Neural cell (in vitro differentiated cells): ENCODE data around the gene NATD1.

Source experiments
- CTCF ChIP-seq: fragments of 450-650 bp; IDR thresholded peaks from 2 replicates; pipeline ENCODE4 v1.5.1; 2014; ENCODE audit warnings: antibody characterized with exemption, mild to moderate bottlenecking, moderate library complexity; ENCODE audit not compliant: poor library complexity, severe bottlenecking
- EZH2 ChIP-seq: fragments of 200-600, 300-800 bp; shearing (Covaris generic), sonication (generic); IDR thresholded peaks from 2 replicates; pipeline ENCODE4 v1.6.1; 2014; ENCODE audit warnings: antibody characterized with exemption, low read length, borderline replicate concordance, mild to moderate bottlenecking; ENCODE audit not compliant: insufficient read depth, poor library complexity, severe bottlenecking
- MXI1 ChIP-seq: fragments of 450-650 bp; conservative IDR thresholded peaks from 2 replicates; pipeline ENCODE4 v1.6.1; 2014; ENCODE audit warnings: antibody characterized with exemption, mild to moderate bottlenecking; ENCODE audit not compliant: poor library complexity, severe bottlenecking
- POLR2AphosphoS5 ChIP-seq: IDR thresholded peaks from 2 replicates; pipeline ENCODE4 v1.6.1; 2012
- RAD21 ChIP-seq: fragments of 450-650 bp; conservative IDR thresholded peaks from 2 replicates; pipeline ENCODE4 v1.6.1; 2014; ENCODE audit warnings: antibody characterized with exemption, mild to moderate bottlenecking, moderate library complexity
- REST ChIP-seq: IDR thresholded peaks from 2 replicates; pipeline ENCODE4 v1.6.1; 2012; ENCODE audit warnings: borderline replicate concordance
- SMC3 ChIP-seq: fragments of 450-650 bp; conservative IDR thresholded peaks from 2 replicates; pipeline ENCODE4 v1.6.1; 2014; ENCODE audit warnings: antibody characterized with exemption, mild to moderate bottlenecking, moderate library complexity; ENCODE audit not compliant: poor library complexity
- TAF1 ChIP-seq: IDR thresholded peaks from 2 replicates; pipeline ENCODE4 v1.6.1; 2012; ENCODE audit warnings: low read depth

DNA sequence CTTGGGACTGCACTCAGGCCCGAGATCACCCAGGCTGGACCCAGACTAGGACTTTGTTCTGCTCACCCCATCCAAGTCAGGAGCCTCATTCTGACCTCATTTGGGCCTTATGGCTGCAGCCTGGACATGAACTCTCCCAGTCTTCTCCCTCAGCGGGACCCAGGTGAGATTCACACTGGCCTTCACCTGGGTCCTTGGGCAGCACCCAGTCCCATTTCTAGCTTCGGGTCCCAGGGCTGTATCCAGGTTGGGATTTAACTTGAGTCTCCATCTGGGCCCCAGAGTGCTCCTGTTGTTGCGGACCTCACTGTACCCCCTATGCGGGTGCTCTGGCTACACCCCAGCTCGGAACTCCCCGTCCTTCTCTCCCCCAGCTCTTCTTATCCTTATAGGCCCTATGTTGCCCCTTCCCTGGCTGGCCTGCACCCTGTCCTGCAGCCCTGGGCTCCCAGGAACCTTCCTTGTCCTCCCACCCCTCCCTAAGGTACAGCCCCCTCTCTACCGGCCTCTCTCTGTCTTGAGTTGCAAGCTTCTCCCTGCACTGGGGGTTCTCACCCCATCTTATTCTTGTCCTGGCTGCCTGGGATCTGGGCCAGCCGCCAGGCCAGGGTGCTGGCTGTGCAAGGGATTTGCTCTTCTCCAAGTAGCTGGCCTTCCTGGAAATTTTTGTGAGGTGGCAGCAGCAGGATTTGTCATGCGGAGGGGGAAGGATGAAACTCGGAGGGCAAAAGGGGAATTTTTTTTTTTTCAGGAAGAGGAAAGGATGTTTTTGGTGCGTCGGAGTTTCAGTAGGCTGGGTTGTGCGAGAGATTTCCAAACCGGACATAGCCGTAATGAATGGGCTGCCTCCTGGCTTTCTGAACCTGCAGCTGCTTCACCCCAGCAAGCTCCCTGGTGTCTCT is 32.2 kb upstream of the NATD1 start:
- TF ChIP-seq CTCF: peak; percentile 13
- no peak for TF ChIP-seq POLR2AphosphoS5
- TF ChIP-seq TAF1: no peak
- TF ChIP-seq REST: no peak
- TF ChIP-seq RAD21: no peak
- TF ChIP-seq MXI1: no peak
- TF ChIP-seq EZH2: no peak
- no peak for TF ChIP-seq SMC3
